IMR-90 (cell line): ENCODE results near the gene GNRH2. TPM values are rescaled to one million over a fixed set of nuclear protein-coding genes. Genes with fewer than 3 reads are reported as not detected.

ENCODE experiments used
- ATAC-seq: fragments of 200-7000 bp; cut with Tn5 transposase; 2 replicates; pipeline ENCODE4 v1.9.1; 2020; ENCODE audit warnings: low read depth, mild to moderate bottlenecking, moderate library complexity
- BruUV-seq: library from RNA; stranded (reverse); fragments of 400-500 nt; replicated peaks from 2 replicates; lab custom pipeline; 2021; lab: Mats Ljungman, UMichigan
- CTCF ChIA-PET: fragments of 300-600 bp; formaldehyde crosslinking; extraction: SDS; loops from one replicate; lab custom pipeline; 2021; ENCODE audit warnings: antibody characterized with exemption; lab: Yijun Ruan, JAX
- POLR2A ChIA-PET: fragments of 300-600 bp; sonication (Branson Sonifier 250); formaldehyde crosslinking; loops from one replicate; lab custom pipeline; 2022; ENCODE audit warnings: antibody characterized with exemption; ENCODE audit not compliant: unreplicated experiment; lab: Charles Lee
- DNase-seq: peaks from one replicate; pipeline ENCODE4 v3.0.0; 2013
- H2AFZ ChIP-seq: replicated peaks from 2 replicates; pipeline ENCODE3; 2013; ENCODE audit warnings: low read length, mild to moderate bottlenecking; ENCODE audit not compliant: poor library complexity
- H2AK5ac ChIP-seq: 2 replicates; pipeline ENCODE4 v1.6.1; 2013; ENCODE audit warnings: low read depth, low read length, inconsistent platforms
- H2AK9ac ChIP-seq: replicated peaks from 2 replicates; pipeline ENCODE3; 2013; ENCODE audit warnings: mild to moderate bottlenecking, low read depth, low read length, moderate library complexity; ENCODE audit not compliant: poor library complexity
- H2BK120ac ChIP-seq: 2 replicates; pipeline ENCODE4 v1.6.1; 2013; ENCODE audit warnings: low read depth, low read length, inconsistent platforms
- H2BK15ac ChIP-seq: 3 replicates; pipeline ENCODE4 v1.6.1; 2013; ENCODE audit warnings: low read depth, low read length, inconsistent platforms
- H2BK20ac ChIP-seq: 2 replicates; pipeline ENCODE4 v1.6.1; 2013; ENCODE audit warnings: low read depth, mild to moderate bottlenecking, inconsistent platforms, low read length, moderate library complexity
- H2BK5ac ChIP-seq: 2 replicates; pipeline ENCODE4 v1.6.1; 2013; ENCODE audit warnings: mild to moderate bottlenecking, low read depth, low read length, inconsistent platforms; ENCODE audit not compliant: poor library complexity, severe bottlenecking
- H3K14ac ChIP-seq: replicated peaks from 2 replicates; pipeline ENCODE4 v1.6.1; 2013; ENCODE audit warnings: low read depth, low read length, inconsistent platforms
- H3K18ac ChIP-seq: 2 replicates; pipeline ENCODE4 v1.6.1; 2013; ENCODE audit warnings: low read depth, low read length, control low read depth
- H3K23ac ChIP-seq: 2 replicates; pipeline ENCODE4 v1.6.1; 2013; ENCODE audit warnings: low read depth, low read length, inconsistent platforms
- H3K27ac ChIP-seq: 2 replicates; pipeline ENCODE4 v1.5.1; 2013; ENCODE audit warnings: mild to moderate bottlenecking, control low read depth, low read length; ENCODE audit not compliant: insufficient read depth
- H3K27me3 ChIP-seq: 2 replicates; pipeline ENCODE4 v1.6.1; 2013; ENCODE audit warnings: low read length; ENCODE audit not compliant: control insufficient read depth, insufficient read depth
- H3K36me3 ChIP-seq: 2 replicates; pipeline ENCODE4 v1.6.1; 2013; ENCODE audit warnings: low read length, mixed read lengths; ENCODE audit not compliant: control insufficient read depth, insufficient read depth
- H3K4ac ChIP-seq: 2 replicates; pipeline ENCODE4 v1.6.1; 2013; ENCODE audit warnings: low read depth, low read length, inconsistent platforms
- H3K4me1 ChIP-seq: 2 replicates; pipeline ENCODE4 v1.6.1; 2013; ENCODE audit warnings: low read length, mixed read lengths; ENCODE audit not compliant: control insufficient read depth, insufficient read depth
- H3K4me2 ChIP-seq: 2 replicates; pipeline ENCODE4 v1.6.1; 2013; ENCODE audit warnings: low read depth, mild to moderate bottlenecking, control low read depth, low read length, moderate library complexity
- H3K4me3 ChIP-seq: 2 replicates; pipeline ENCODE4 v1.5.1; 2013; ENCODE audit warnings: low read depth, mild to moderate bottlenecking, control low read depth, low read length, moderate library complexity; ENCODE audit not compliant: insufficient read depth
- H3K56ac ChIP-seq: 2 replicates; pipeline ENCODE4 v1.6.1; 2013; ENCODE audit warnings: low read length, inconsistent platforms; ENCODE audit not compliant: insufficient read depth; ENCODE audit errors: extremely low read depth
- H3K79me1 ChIP-seq, 2 experiments: 2 replicates each; pipeline ENCODE4 v1.6.1; 2013; ENCODE audit warnings: low read length in 2 of 2, inconsistent platforms in 1 of 2, low read depth in 1 of 2
- H3K9ac ChIP-seq: 2 replicates; pipeline ENCODE4 v1.6.1; 2013; ENCODE audit warnings: low read depth, low read length, control low read depth
- H3K9me1 ChIP-seq: 2 replicates; pipeline ENCODE4 v1.6.1; 2013; ENCODE audit warnings: low read length, inconsistent platforms; ENCODE audit not compliant: insufficient read depth
- H3K9me3 ChIP-seq: 2 replicates; pipeline ENCODE4 v1.6.1; 2013; ENCODE audit warnings: low read length; ENCODE audit not compliant: control insufficient read depth, insufficient read depth
- H4K20me1 ChIP-seq: 2 replicates; pipeline ENCODE4 v1.6.1; 2013; ENCODE audit warnings: low read length, inconsistent platforms; ENCODE audit not compliant: insufficient read depth
- H4K5ac ChIP-seq: 2 replicates; pipeline ENCODE4 v1.6.1; 2013; ENCODE audit warnings: mild to moderate bottlenecking, low read depth, low read length, control low read depth
- H4K8ac ChIP-seq, 2 experiments: 2 replicates each; pipeline ENCODE4 v1.6.1; 2013; ENCODE audit warnings: low read depth in 2 of 2, low read length in 2 of 2, control low read depth in 1 of 2, inconsistent platforms in 1 of 2
- H4K91ac ChIP-seq: 2 replicates; pipeline ENCODE4 v1.6.1; 2013; ENCODE audit warnings: low read depth, low read length, inconsistent platforms; ENCODE audit not compliant: insufficient read depth
- BHLHE40 ChIP-seq: fragments of 150-350 bp; IDR thresholded peaks from 2 replicates; pipeline ENCODE4 v1.6.1; 2016; ENCODE audit warnings: mild to moderate bottlenecking, low read depth, low read length
- MAFK ChIP-seq: IDR thresholded peaks from 2 replicates; pipeline ENCODE4 v1.6.1; 2012; ENCODE audit warnings: low read depth, low read length, improper control_type of control experiment
- RAD21 ChIP-seq: IDR thresholded peaks from 2 replicates; pipeline ENCODE4 v1.6.1; 2012; ENCODE audit warnings: low read length, improper control_type of control experiment
- RCOR1 ChIP-seq: IDR thresholded peaks from 2 replicates; pipeline ENCODE4 v1.6.1; 2012; ENCODE audit warnings: mild to moderate bottlenecking, low read length, improper control_type of control experiment; ENCODE audit not compliant: insufficient replicate concordance
- USF2 ChIP-seq: fragments of 150-350 bp; IDR thresholded peaks from 2 replicates; pipeline ENCODE4 v1.6.1; 2017; ENCODE audit warnings: mild to moderate bottlenecking, antibody characterized with exemption, low read length, low read depth
- WGBS, 2 experiments: methylation state at CpG; one replicate each; pipeline versions ENCODE4 v1.1.5 to v1.1.7; 2013; ENCODE audit warnings: missing lambda C conversion rate in 2 of 2; ENCODE audit not compliant: insufficient read length in 1 of 2; ENCODE audit errors: extremely low coverage in 2 of 2; 5-methylcytosine and 5-hydroxymethylcytosine counted together
- dilution Hi-C: fragments of 300-500 bp; cut with HindIII; formaldehyde crosslinking; loops from one replicate; pipeline ENCODE4 v1.14.3; 2018; ENCODE audit warnings: low sequenced_read_pairs; ENCODE audit not compliant: unreplicated experiment
- in situ Hi-C: fragments of 300-500 bp; cut with MboI; formaldehyde crosslinking; loops from 3 replicates; pipeline ENCODE4 v1.14.3; 2019; ENCODE audit warnings: low sequenced_read_pairs, inconsistent platforms, mixed read lengths
- intact Hi-C: fragments of 100-400 bp; cut with micrococcal nuclease; formaldehyde crosslinking; loops from 2 replicates; pipeline ENCODE4 v1.10.0; 2022
- polyA plus RNA-seq, 3 experiments: library from polyadenylated mRNA; depleted of rRNA; stranded (reverse); fragments of >200 nt; gene quantifications; 2 replicates each; pipeline ENCODE4 v1.2.3, GENCODE V29; 2012; ENCODE audit warnings: low replicate concordance in 1 of 3
- total RNA-seq: library from RNA; depleted of rRNA; stranded (reverse); fragments of >200 nt; gene quantifications from 2 replicates; pipeline ENCODE4 v1.2.3, GENCODE V29; 2012

GNRH2 gene
- total and polyA plus RNA-seq, 2 of the 4 experiments (the other 2 are of a cell fraction) = 0.18 to 0.21 TPM

DNA sequence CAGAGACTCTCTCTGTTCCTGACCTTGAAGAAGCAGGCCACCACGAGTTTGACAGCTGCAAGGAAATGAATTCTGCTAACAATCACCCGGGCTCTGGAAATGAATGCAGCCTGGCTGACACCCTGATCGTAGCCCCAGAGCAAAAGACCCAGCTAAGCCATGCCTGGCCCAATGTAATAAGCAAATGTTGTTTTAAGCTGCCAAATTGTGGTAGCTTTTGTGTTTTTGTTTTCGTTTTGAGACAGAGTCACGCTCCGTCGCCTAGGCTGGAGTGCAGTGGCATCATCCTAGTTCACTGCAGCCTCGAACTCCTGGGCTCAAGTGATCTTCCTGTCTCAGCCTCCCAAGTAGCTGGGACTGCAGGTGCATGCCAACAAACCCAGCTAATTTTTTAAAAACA, 24.7 kb downstream of the GNRH2 start:
- H2AK9ac ChIP-seq = no peak overlapping the region
- no peak overlapping the region for H3K14ac ChIP-seq
- in situ Hi-C loops (no loop called here), intact Hi-C loops (no loop called here), dilution Hi-C loops (no loop called here)
- H3K18ac ChIP-seq = no peak overlapping the region
- no peak overlapping the region for H3K23ac ChIP-seq
- DNase-seq = no peak
- H3K27me3 ChIP-seq = peaks cover 21% of the 10 kb centered on the region
- peaks cover 4% of the 10 kb centered on the region; the same call in 1 of the 2 replicates for H3K9me1 ChIP-seq
- 73% methylated on average over 5 of the region's 8 CpGs; no CpG with 5 or more reads in 1 of the 2 experiments for WGBS, 2 experiments
- H3K4ac ChIP-seq = no peak overlapping the region
- H4K5ac ChIP-seq = no peak overlapping the region
- H3K9me3 ChIP-seq = no peaks in the 10 kb centered on the region
- H3K56ac ChIP-seq = no peak overlapping the region
- no peak overlapping the region for H2BK5ac ChIP-seq
- no peaks in the 10 kb centered on the region for H3K79me1 ChIP-seq
- no peak overlapping the region for H3K4me3 ChIP-seq
- no peak overlapping the region for H2AFZ ChIP-seq
- no peak overlapping the region for H3K4me2 ChIP-seq
- CTCF ChIA-PET = interaction anchor here (0.6 to 1.8 kb wide), 2 partner anchors 14 to 214 kb away, joined by 4 to 8 read pairs; no protein-coding TSS in a partner anchor
- peaks cover 4% of the 10 kb centered on the region for H3K4me1 ChIP-seq
- H4K91ac ChIP-seq = no peak overlapping the region
- no peak for TF ChIP-seq RCOR1
- TF ChIP-seq MAFK = no peak
- no peak for TF ChIP-seq RAD21
- no peak for TF ChIP-seq USF2
- no peak for TF ChIP-seq BHLHE40
- H2AK5ac ChIP-seq = no peak overlapping the region
- H3K9ac ChIP-seq = no peak overlapping the region
- H4K20me1 ChIP-seq = no peaks in the 10 kb centered on the region
- no peaks in the 10 kb centered on the region for H3K36me3 ChIP-seq
- no TSS peak for BruUV-seq
- H2BK15ac ChIP-seq = no peak overlapping the region
- no peak overlapping the region for H3K27ac ChIP-seq
- no peak overlapping the region for H4K8ac ChIP-seq
- ATAC-seq = no peak
- POLR2A ChIA-PET = no interaction called here
- H2BK120ac ChIP-seq = no peak overlapping the region
- H2BK20ac ChIP-seq = no peak overlapping the region
